CD14-positive monocyte (primary cell): ENCODE measurements around the gene KCNV2. TPM values are rescaled to one million over a fixed set of nuclear protein-coding genes. Genes with fewer than 3 reads are reported as not detected.

Experiments
- DNase-seq, 3 donors: peaks; one replicate each; pipeline ENCODE4 v3.0.0-alpha.2; 2011 to 2022
- H2AFZ ChIP-seq: 2 replicates; pipeline ENCODE4 v1.6.0; 2012; ENCODE audit warnings: mild to moderate bottlenecking, low read depth, low read length, inconsistent platforms; ENCODE audit not compliant: insufficient read depth, poor library complexity, severe bottlenecking
- H3K27ac ChIP-seq, 2 donors: 1 replicate in 1 of 2; 2 replicates in 1 of 2; pipeline ENCODE4 v1.5.1; 2012 to 2013; ENCODE audit warnings: low read length in 2 of 2, control low read depth in 1 of 2, inconsistent platforms in 1 of 2, low read depth in 1 of 2, mild to moderate bottlenecking in 1 of 2
- H3K27me3 ChIP-seq, 2 donors: one replicate each; pipeline versions ENCODE4 v1.6.0 to v1.6.1; 2011 to 2013; ENCODE audit warnings: low read length in 2 of 2; ENCODE audit not compliant: control insufficient read depth in 2 of 2, insufficient read depth in 2 of 2
- H3K36me3 ChIP-seq, 2 donors: replicated peaks in 1 of 2; 1 replicate in 1 of 2; 2 replicates in 1 of 2; pipeline versions ENCODE4 v1.5.1 to v1.6.1; 2012 to 2013; ENCODE audit warnings: low read length in 2 of 2, control low read depth in 1 of 2, inconsistent platforms in 1 of 2, mild to moderate bottlenecking in 1 of 2; ENCODE audit not compliant: insufficient read depth in 2 of 2, control insufficient read depth in 1 of 2
- H3K4me1 ChIP-seq, 2 donors: 1 replicate in 1 of 2; 2 replicates in 1 of 2; pipeline versions ENCODE4 v1.5.1 to v1.6.1; 2012 to 2013; ENCODE audit warnings: low read length in 2 of 2, control low read depth in 1 of 2, inconsistent platforms in 1 of 2, mild to moderate bottlenecking in 1 of 2, moderate library complexity in 1 of 2; ENCODE audit not compliant: insufficient read depth in 2 of 2, control insufficient read depth in 1 of 2
- H3K4me2 ChIP-seq: replicated peaks from 2 replicates; pipeline ENCODE3; 2012; ENCODE audit warnings: low read length, moderate library complexity, mild to moderate bottlenecking; ENCODE audit not compliant: poor library complexity, severe bottlenecking; ENCODE audit errors: extremely low read depth
- H3K4me3 ChIP-seq, 3 experiments: fragments of 200-600 bp in 1 of 3; sonication (generic) in 1 of 3; replicated peaks in 1 of 3; 1 replicate in 2 of 3; 2 replicates in 1 of 3; pipeline ENCODE4 v1.5.1; 2011 to 2013; ENCODE audit warnings: low read length in 3 of 3, mild to moderate bottlenecking in 3 of 3, control low read depth in 2 of 3, low read depth in 2 of 3, inconsistent platforms in 1 of 3, moderate library complexity in 1 of 3
- H3K79me2 ChIP-seq: 2 replicates; pipeline ENCODE4 v1.6.0; 2012; ENCODE audit warnings: mild to moderate bottlenecking, control low read depth, inconsistent platforms, low read length, moderate library complexity; ENCODE audit not compliant: insufficient read depth
- H3K9ac ChIP-seq: 2 replicates; pipeline ENCODE4 v1.6.0; 2017; ENCODE audit warnings: low read length, mild to moderate bottlenecking; ENCODE audit not compliant: insufficient read depth, poor library complexity, severe bottlenecking
- H3K9me3 ChIP-seq, 2 donors: replicated peaks in 1 of 2; 1 replicate in 1 of 2; 2 replicates in 1 of 2; pipeline versions ENCODE4 v1.5.1 to v1.6.1; 2012 to 2013; ENCODE audit warnings: low read length in 2 of 2, control low read depth in 1 of 2; ENCODE audit not compliant: control insufficient read depth in 1 of 2, insufficient read depth in 1 of 2
- H4K20me1 ChIP-seq: 2 replicates; pipeline ENCODE4 v1.6.0; 2012; ENCODE audit warnings: mild to moderate bottlenecking, low read length, control low read depth, moderate library complexity; ENCODE audit not compliant: insufficient read depth
- H3K27ac Mint-ChIP-seq, 7 donors: one replicate each; pipeline ENCODE4 v1.8.0; 2020; ENCODE audit warnings: mild to moderate bottlenecking in 7 of 7, mixed read lengths in 7 of 7, moderate library complexity in 6 of 7, inconsistent platforms in 2 of 7
- H3K27me3 Mint-ChIP-seq, 3 donors: one replicate each; pipeline ENCODE4 v1.8.0; 2021 to 2022; ENCODE audit warnings: low read depth in 3 of 3, mild to moderate bottlenecking in 3 of 3, mixed read lengths in 3 of 3, moderate library complexity in 3 of 3, inconsistent platforms in 1 of 3
- H3K36me3 Mint-ChIP-seq, 2 donors: one replicate each; pipeline ENCODE4 v1.8.0; 2020; ENCODE audit warnings: mixed read lengths in 2 of 2, inconsistent platforms in 1 of 2, mild to moderate bottlenecking in 1 of 2
- H3K4me1 Mint-ChIP-seq: one replicate; pipeline ENCODE4 v1.8.0; 2020; ENCODE audit warnings: mild to moderate bottlenecking, mixed read lengths
- H3K4me3 Mint-ChIP-seq, 2 donors: one replicate each; pipeline ENCODE4 v1.8.0; 2020; ENCODE audit warnings: mild to moderate bottlenecking in 2 of 2, mixed read lengths in 2 of 2, moderate library complexity in 1 of 2
- H3K9me3 Mint-ChIP-seq, 7 donors: one replicate each; pipeline ENCODE4 v1.8.0; 2020 to 2022; ENCODE audit warnings: mixed read lengths in 7 of 7, mild to moderate bottlenecking in 6 of 7, moderate library complexity in 6 of 7, inconsistent platforms in 2 of 7
- CTCF ChIP-seq: fragments of 200-600 bp; IDR thresholded peaks from one replicate; pipeline ENCODE4 v1.8.0; 2022; ENCODE audit warnings: antibody characterized with exemption, mild to moderate bottlenecking
- WGBS: methylation state at CpG from one replicate; pipeline ENCODE4 v1.1.5; 2013; ENCODE audit warnings: missing lambda C conversion rate; ENCODE audit not compliant: insufficient coverage; 5-methylcytosine and 5-hydroxymethylcytosine counted together
- intact Hi-C, 2 donors: fragments of 100-400 bp; cut with micrococcal nuclease; formaldehyde crosslinking; loops; one replicate each; pipeline versions ENCODE4 v1.15.0 to v1.15.1; 2023
- polyA plus RNA-seq, 3 donors: library from polyadenylated mRNA; depleted of rRNA in 1 of 3; unstranded in 2 of 3; stranded (reverse) in 1 of 3; fragments of 300-500 nt in 2 of 3; fragments of >200 nt in 1 of 3; fragmentation: Illumina TruSeq in 2 of 3; gene quantifications; 1 replicate in 2 of 3; 2 replicates in 1 of 3; pipeline ENCODE4 v1.2.3, GENCODE V29; 2012 to 2021

Gene KCNV2
- polyA plus RNA-seq, 3 donors: not detected

- Mint-ChIP-seq H3K27me3 (no peaks in the 10 kb centered on the region), H3K27ac (no peak overlapping the region), H3K36me3 (peaks cover 2 to 5% of the 10 kb centered on the region in 2 donors), H3K9me3 (peaks cover 9 to 16% (median 14%) of the 10 kb centered on the region in 7 donors), H3K4me3 (no peak overlapping the region), H3K4me1 (no peaks in the 10 kb centered on the region)
- no peak for DNase-seq
- Histone ChIP-seq H3K36me3 (no peaks in the 10 kb centered on the region), H3K4me3 (no peak overlapping the region), H3K4me2 (no peak overlapping the region), H4K20me1 (no peaks in the 10 kb centered on the region), H3K4me1 (no peaks in the 10 kb centered on the region), H3K27me3 (no peaks in the 10 kb centered on the region), H3K79me2 (no peaks in the 10 kb centered on the region), H3K9ac (no peak overlapping the region), H3K9me3 (peaks cover 7 to 15% of the 10 kb centered on the region in 2 donors), H2AFZ (no peak overlapping the region), H3K27ac (no peak overlapping the region)
- intact Hi-C loops: no loop called here
- WGBS: no CpG with 5 or more reads among the region's 1 CpG
- TF ChIP-seq CTCF: no peak
These were observed 2.9 kb downstream of the KCNV2 start for GRCh38 chr9:2720179-2720654.

- H3K36me3 Mint-ChIP-seq: peaks cover 2 to 5% of the 10 kb centered on the region in 2 donors
- no peak for DNase-seq
- no peak overlapping the region for H2AFZ ChIP-seq
- H3K9me3 ChIP-seq: peaks cover 7 to 14% of the 10 kb centered on the region in 2 donors
- no peaks in the 10 kb centered on the region for H4K20me1 ChIP-seq
- H3K4me3 ChIP-seq: no peak overlapping the region
- H3K36me3 ChIP-seq: no peaks in the 10 kb centered on the region
- H3K4me1 Mint-ChIP-seq: peaks cover under 1% of the 10 kb centered on the region
- TF ChIP-seq CTCF: no peak
- H3K4me1 ChIP-seq: no peaks in the 10 kb centered on the region
- H3K9ac ChIP-seq: no peak overlapping the region
- H3K4me3 Mint-ChIP-seq: no peak overlapping the region
- H3K27me3 Mint-ChIP-seq: no peaks in the 10 kb centered on the region
- no peaks in the 10 kb centered on the region for H3K27me3 ChIP-seq
- H3K27ac Mint-ChIP-seq: no peak overlapping the region
- H3K9me3 Mint-ChIP-seq: peaks cover 8 to 14% (median 9%) of the 10 kb centered on the region in 7 donors
- no peaks in the 10 kb centered on the region for H3K79me2 ChIP-seq
- no peak overlapping the region for H3K4me2 ChIP-seq
- H3K27ac ChIP-seq: no peak overlapping the region
- intact Hi-C loops: no loop called here
- WGBS: 100% methylated on average over 1 of the region's 2 CpGs
These were observed 5.4 kb downstream of the KCNV2 start for GRCh38 chr9:2722715-2723114.
